Measurements from ENCODE around the gene CCDC7. TPM values are rescaled to one million over a fixed set of nuclear protein-coding genes. Genes with fewer than 3 reads are reported as not detected.
"Not testable (repeated sequence)": the region's sequence is repeated elsewhere in the genome, so short reads cannot be mapped to it uniquely, and the experiment has no call there.

Gene CCDC7
- polyA plus RNA-seq (2013, experiment 1 of 2; ENCODE audit: insufficient read length): 1.4 TPM
- polyA plus RNA-seq (2013, experiment 2 of 2; ENCODE audit: insufficient read length): 1.3 TPM

- peak; percentile 92 for DNase-seq
Observed at GRCh38 chr10:32445740-32446535, at the start of gene CCDC7. Gene CCDC7 (plus strand): TSS chr10:32446140. CDS start chr10:32451643, 5,503 bp downstream.

GRCh38 chr10:32397163-32397562, 48.8 kb upstream of the CCDC7 start:
- not testable (repeated sequence) for DNase-seq

DNA sequence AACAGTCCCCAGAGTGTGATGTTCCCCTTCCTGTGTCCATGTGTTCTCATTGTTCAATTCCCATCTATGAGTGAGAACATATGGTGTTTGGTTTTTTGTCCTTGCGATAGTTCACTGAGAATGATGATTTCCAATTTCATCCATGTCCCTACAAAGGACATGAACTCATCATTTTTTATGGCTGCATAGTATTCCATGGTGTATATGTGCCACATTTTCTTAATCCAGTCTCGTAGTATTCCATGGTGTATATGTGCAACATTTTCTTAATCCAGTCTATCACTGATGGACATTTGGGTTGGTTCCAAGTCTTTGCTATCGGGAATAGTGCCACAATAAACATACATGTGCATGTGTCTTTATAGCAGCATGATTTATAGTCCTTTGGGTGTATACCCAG, 46.2 kb upstream of the CCDC7 start:
- DNase-seq: not testable (repeated sequence)

GRCh38 chr10:32400961-32401360, 45.0 kb upstream of the CCDC7 start:
- no peak for DNase-seq

- DNase-seq: no peak
Observed at GRCh38 chr10:32402499-32402898, 43.4 kb upstream of the CCDC7 start.

GRCh38 chr10:32403091-32403490, 42.8 kb upstream of the CCDC7 start:
- DNase-seq: no peak

GRCh38 chr10:32408690-32409089, 37.2 kb upstream of the CCDC7 start:
- DNase-seq: no peak

DNA sequence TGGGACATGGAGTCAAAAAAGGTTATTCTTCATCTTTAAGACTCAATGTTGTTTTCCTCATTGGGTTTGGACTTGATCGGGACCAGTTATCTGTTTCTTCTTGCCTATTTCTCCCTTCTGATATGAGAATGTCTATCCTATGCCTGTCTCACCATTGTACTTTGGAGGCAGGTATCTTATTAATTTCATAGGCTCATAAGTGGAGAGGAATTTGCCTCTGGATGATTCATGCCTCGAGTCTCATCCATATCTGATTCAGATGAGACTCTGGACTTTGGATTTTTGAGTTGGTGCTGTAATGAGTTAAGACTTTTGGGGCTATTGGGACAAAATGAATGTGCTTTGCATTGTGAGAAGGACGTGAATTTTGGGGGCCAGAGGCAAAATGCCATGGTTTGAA, 36.2 kb upstream of the CCDC7 start:
- DNase-seq: no peak

- no peak for DNase-seq
Observed at GRCh38 chr10:32410569-32410968, 35.4 kb upstream of the CCDC7 start.

GRCh38 chr10:32411797-32412498, 34.0 kb upstream of the CCDC7 start:
- no peak for DNase-seq

- DNase-seq: peak; percentile 31
Observed at GRCh38 chr10:32412499-32412853, 33.5 kb upstream of the CCDC7 start.

DNA sequence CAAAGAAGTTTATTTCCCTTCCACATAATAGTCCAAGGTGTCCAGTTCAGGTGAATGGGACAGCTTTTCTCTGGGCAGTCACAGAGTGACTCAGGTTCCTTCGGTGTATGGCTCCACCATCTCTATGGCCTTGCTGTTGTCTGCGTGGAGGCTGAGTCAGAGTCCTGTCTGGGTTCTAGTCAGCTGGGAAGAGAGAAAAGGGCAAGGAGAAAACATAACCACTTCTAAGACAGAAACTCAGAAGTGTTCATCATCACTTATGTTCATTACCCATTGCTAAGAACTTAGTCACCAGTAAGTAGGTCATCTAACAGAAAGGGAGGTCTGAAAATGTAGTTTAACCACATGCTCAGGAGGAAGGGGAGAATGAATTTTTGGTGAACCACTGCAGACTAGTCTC, 32.4 kb upstream of the CCDC7 start:
- DNase-seq: peak; percentile 93

GRCh38 chr10:32415361-32415760, 30.6 kb upstream of the CCDC7 start:
- no peak for DNase-seq

DNA sequence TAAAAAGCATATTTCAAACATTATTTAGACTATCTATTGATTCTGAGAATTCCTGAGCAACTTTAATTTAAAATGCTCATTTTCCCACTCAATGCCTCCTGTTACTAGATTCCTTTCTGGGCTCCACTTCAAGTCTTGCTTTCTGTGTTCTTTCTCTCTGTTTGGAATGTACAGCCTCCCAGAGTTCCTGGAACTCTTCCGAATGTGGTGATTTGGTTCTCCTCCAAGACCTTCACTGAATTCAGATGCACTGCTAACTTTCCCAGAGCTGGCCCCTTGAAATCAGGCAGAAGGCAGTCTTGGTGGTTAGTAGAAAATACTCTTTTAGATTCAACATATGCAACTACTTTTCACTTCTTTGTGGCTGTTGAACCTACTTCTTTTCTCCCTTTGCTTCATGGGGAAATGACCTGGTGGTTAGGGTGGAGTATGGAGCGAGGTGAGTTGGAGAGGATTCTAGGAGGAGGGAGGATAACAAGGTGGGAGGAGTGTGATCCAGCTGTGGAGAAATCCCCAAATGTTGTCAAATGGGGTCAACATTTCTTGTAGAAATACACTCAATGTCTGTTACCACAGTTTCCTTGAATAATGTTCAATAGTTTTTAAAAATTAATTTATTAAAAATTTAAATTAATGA, 27.9 kb upstream of the CCDC7 start:
- peak; percentile 80 for DNase-seq

DNA sequence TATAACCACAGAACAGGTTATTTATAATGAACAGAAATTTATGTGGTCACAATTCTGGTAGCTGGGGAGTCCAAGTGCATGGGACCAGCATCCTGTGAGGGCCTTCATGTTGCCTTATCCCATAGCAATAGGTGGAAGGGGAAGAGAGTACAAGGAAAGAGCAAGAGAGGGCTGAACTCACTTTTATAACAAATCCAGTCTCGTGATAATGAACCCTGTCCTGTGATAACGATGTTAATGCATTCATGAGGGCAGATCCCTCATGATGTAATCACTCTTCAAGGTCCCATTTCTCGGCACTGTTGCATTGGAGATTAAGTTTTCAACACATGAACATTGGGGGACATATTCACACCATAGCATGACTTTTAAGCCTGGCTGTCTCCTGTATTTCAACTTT, 27.4 kb upstream of the CCDC7 start:
- DNase-seq: no peak

- peak; percentile 30 for DNase-seq
Observed at GRCh38 chr10:32419615-32420014, 26.3 kb upstream of the CCDC7 start.

DNA sequence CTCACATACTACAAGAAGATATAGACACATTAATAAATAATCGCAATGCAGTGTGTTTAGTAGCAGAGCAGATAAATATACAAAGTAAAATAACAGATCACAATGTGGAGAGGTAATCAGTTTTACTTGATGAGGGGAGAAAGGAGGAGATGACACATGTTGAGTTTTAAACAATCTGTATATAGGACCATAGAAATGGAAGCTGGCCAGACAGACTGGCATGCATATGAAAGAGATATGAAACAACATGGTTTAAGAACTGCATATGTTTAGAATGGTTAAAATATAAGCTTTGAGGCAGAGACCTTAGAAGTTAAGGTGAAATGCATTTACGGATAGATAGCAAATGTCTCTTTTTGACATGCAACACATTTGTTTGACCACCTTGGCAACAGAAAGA, 19.8 kb upstream of the CCDC7 start:
- no peak for DNase-seq

GRCh38 chr10:32433542-32433941, 12.4 kb upstream of the CCDC7 start:
- DNase-seq: no peak

DNA sequence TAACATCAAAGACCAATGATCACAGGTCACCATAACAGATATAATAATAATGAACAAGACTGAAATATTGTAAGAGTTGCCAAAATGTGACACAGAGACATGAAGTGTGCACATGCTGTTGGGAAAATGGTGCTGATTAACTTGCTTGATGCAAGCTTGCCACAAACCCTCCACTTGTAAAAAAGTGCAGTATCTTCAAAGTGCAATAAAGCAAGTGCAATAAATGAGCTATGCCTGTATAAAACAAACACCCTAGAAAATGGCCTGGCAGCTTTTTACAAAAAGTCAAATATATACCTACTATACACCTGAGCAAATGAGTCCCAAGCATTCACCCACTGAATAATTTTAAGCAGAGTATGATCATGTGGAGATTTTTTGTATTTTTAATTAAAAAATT, 9.7 kb upstream of the CCDC7 start:
- no peak for DNase-seq

GRCh38 chr10:32437334-32437733, 8.6 kb upstream of the CCDC7 start:
- DNase-seq: peak; percentile 5

- DNase-seq: no peak
Observed at GRCh38 chr10:32445036-32445435, 904 bp upstream of the CCDC7 start.

DNA sequence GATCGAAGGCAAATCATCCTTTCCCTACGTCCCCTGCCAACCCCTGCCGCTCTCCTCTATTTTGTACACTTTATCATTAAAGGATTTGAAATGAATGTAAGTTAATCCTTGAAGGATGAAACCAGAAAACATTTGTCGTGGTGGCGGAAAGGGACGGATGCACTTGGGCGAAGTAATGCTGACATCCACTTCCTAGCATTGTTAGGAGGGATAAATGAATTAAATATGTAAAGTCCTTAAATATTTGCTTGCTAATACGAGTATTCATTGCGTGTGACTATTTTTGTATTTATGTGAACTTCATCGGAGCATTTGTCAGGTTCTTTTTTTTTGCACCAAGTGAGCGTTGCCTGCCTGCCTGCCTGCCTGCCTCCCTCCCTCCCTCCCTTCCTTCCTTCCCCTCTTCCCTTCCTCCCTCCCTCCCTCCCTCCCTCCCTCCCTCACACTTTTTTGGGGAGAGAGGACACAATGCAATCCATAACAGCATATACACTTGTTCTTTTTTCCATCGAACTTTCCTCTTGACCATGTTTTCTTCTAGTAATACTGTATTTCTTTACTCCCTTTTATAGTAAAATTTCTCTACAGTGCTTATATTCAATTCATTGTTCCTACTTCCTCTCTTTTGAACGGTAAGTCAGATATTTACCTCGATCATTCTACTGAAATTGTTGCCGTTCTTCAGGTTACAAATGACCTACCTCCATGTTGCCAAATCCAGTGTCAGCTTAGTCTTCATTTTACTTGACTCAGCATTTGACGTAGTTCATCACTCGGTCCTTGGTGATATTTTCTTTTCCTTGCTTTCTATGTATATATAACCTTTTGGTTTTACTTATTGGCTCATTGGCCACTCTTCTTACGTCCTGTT, 831 bp downstream of the CCDC7 start:
- DNase-seq: no peak

- DNase-seq: no peak
Observed at GRCh38 chr10:32454148-32454547, 8.2 kb downstream of the CCDC7 start.

Measured in fibroblast of skin of back (primary cell).